HEK293 (cell line): ENCODE measurements around the gene KLHL29.

Source experiments
- CTCF ChIA-PET: fragments of 350-600 bp; formaldehyde crosslinking; extraction: SDS; loops from one replicate; lab custom pipeline; 2021; ENCODE audit warnings: antibody characterized with exemption; lab: Yijun Ruan, JAX
- POLR2A ChIA-PET: fragments of 300-600 bp; formaldehyde crosslinking; extraction: SDS; loops from one replicate; lab custom pipeline; 2020; ENCODE audit warnings: antibody characterized with exemption, inconsistent platforms; lab: Yijun Ruan, JAX
- H3K27ac ChIP-seq: fragments of 200-500 bp; sonication (Bioruptor generic); 2 replicates; pipeline ENCODE4 v1.5.1; 2014; ENCODE audit warnings: low read depth, low read length, control low read depth, inconsistent platforms; ENCODE audit errors: extremely low read depth
- H3K36me3 ChIP-seq, 2 experiments: fragments of 200-500 bp in 1 of 2; sonication (Bioruptor generic) in 1 of 2; 1 replicate in 1 of 2; 2 replicates in 1 of 2; pipeline ENCODE4 v1.5.1; 2014 to 2017; ENCODE audit warnings: inconsistent platforms in 2 of 2, low read length in 2 of 2; ENCODE audit not compliant: control insufficient read depth in 2 of 2, insufficient read depth in 1 of 2
- H3K4me1 ChIP-seq: fragments of 200-500 bp; sonication (Bioruptor generic); 2 replicates; pipeline ENCODE4 v1.5.1; 2014; ENCODE audit warnings: mild to moderate bottlenecking, low read length, inconsistent platforms; ENCODE audit not compliant: control insufficient read depth, insufficient read depth
- H3K4me3 ChIP-seq: 2 replicates; pipeline ENCODE4 v1.5.1; 2011; ENCODE audit warnings: low read depth, mild to moderate bottlenecking, control low read depth, low read length, moderate library complexity
- H3K9me3 ChIP-seq: fragments of 200-500 bp; sonication (Bioruptor generic); 2 replicates; pipeline ENCODE4 v1.5.1; 2014; ENCODE audit warnings: low read depth, low read length, inconsistent platforms; ENCODE audit not compliant: control insufficient read depth, insufficient read depth
- GLI2 ChIP-seq: fragments of 450-650 bp; formaldehyde crosslinking; IDR thresholded peaks from 2 replicates; pipeline ENCODE4; 2017; ENCODE audit warnings: missing biosample characterization, missing genetic modification characterization, low read depth, borderline replicate concordance
- KLF1 ChIP-seq: fragments of 450-650 bp; formaldehyde crosslinking; IDR thresholded peaks from 2 replicates; pipeline ENCODE4 v1.5.1; 2016; ENCODE audit warnings: missing biosample characterization, missing genetic modification characterization
- KLF16 ChIP-seq: fragments of 450-650 bp; formaldehyde crosslinking; IDR thresholded peaks from 2 replicates; pipeline ENCODE4 v1.5.1; 2017; ENCODE audit warnings: missing biosample characterization, missing genetic modification characterization
- KLF7 ChIP-seq: fragments of 450-650 bp; formaldehyde crosslinking; IDR thresholded peaks from 2 replicates; pipeline ENCODE4 v1.5.1; 2016; ENCODE audit warnings: missing biosample characterization, missing genetic modification characterization, borderline replicate concordance
- MZF1 ChIP-seq: fragments of 450-650 bp; formaldehyde crosslinking; IDR thresholded peaks from 2 replicates; pipeline ENCODE4 v1.5.1; 2017; ENCODE audit warnings: missing biosample characterization, missing genetic modification characterization, borderline replicate concordance
- SP3 ChIP-seq: fragments of 450-650 bp; formaldehyde crosslinking; IDR thresholded peaks from 2 replicates; pipeline ENCODE4 v1.5.1; 2016; ENCODE audit warnings: missing biosample characterization, missing genetic modification characterization
- SP7 ChIP-seq: fragments of 450-650 bp; formaldehyde crosslinking; IDR thresholded peaks from 2 replicates; pipeline ENCODE4 v1.5.1; 2016; ENCODE audit warnings: missing biosample characterization, missing genetic modification characterization
- ZBTB10 ChIP-seq: fragments of 450-650 bp; formaldehyde crosslinking; IDR thresholded peaks from 2 replicates; pipeline ENCODE4 v1.5.1; 2016; ENCODE audit warnings: missing biosample characterization, missing genetic modification characterization
- ZFP69B ChIP-seq: fragments of 450-650 bp; formaldehyde crosslinking; IDR thresholded peaks from 2 replicates; pipeline ENCODE4 v1.5.1; 2016; ENCODE audit warnings: missing biosample characterization, missing genetic modification characterization
- ZNF155 ChIP-seq: fragments of 450-650 bp; formaldehyde crosslinking; IDR thresholded peaks from 2 replicates; pipeline ENCODE4 v1.5.1; 2016; ENCODE audit warnings: missing biosample characterization, missing genetic modification characterization
- ZNF184 ChIP-seq: fragments of 450-650 bp; IDR thresholded peaks from 2 replicates; pipeline ENCODE4 v1.5.1; 2018; ENCODE audit warnings: missing biosample characterization, mild to moderate bottlenecking, missing genetic modification characterization
- ZNF2 ChIP-seq: fragments of 450-650 bp; formaldehyde crosslinking; IDR thresholded peaks from 2 replicates; pipeline ENCODE4 v1.5.1; 2016; ENCODE audit warnings: missing biosample characterization, missing genetic modification characterization
- ZNF202 ChIP-seq: fragments of 450-650 bp; formaldehyde crosslinking; IDR thresholded peaks from 2 replicates; pipeline ENCODE4 v1.5.1; 2016; ENCODE audit warnings: missing biosample characterization, missing genetic modification characterization, borderline replicate concordance
- ZNF223 ChIP-seq: fragments of 450-650 bp; formaldehyde crosslinking; IDR thresholded peaks from 2 replicates; pipeline ENCODE4 v1.5.1; 2016; ENCODE audit warnings: missing biosample characterization, missing genetic modification characterization
- ZNF239 ChIP-seq: fragments of 450-650 bp; formaldehyde crosslinking; IDR thresholded peaks from 2 replicates; pipeline ENCODE4 v1.5.1; 2016; ENCODE audit warnings: missing biosample characterization, missing genetic modification characterization
- ZNF311 ChIP-seq: fragments of 450-650 bp; formaldehyde crosslinking; IDR thresholded peaks from 2 replicates; pipeline ENCODE4 v1.5.1; 2017; ENCODE audit warnings: missing biosample characterization, missing genetic modification characterization, borderline replicate concordance
- ZNF350 ChIP-seq: fragments of 450-650 bp; formaldehyde crosslinking; IDR thresholded peaks from 2 replicates; pipeline ENCODE4 v1.5.0; 2017; ENCODE audit warnings: missing biosample characterization, mild to moderate bottlenecking, missing genetic modification characterization
- ZNF501 ChIP-seq: fragments of 450-650 bp; formaldehyde crosslinking; IDR thresholded peaks from 2 replicates; pipeline ENCODE4 v1.5.1; 2016; ENCODE audit warnings: missing biosample characterization, missing genetic modification characterization
- ZNF510 ChIP-seq: fragments of 450-650 bp; formaldehyde crosslinking; IDR thresholded peaks from 2 replicates; pipeline ENCODE4 v1.5.1; 2018; ENCODE audit warnings: mild to moderate bottlenecking, missing genetic modification characterization, missing biosample characterization; ENCODE audit not compliant: insufficient replicate concordance
- ZNF514 ChIP-seq: fragments of 450-650 bp; formaldehyde crosslinking; IDR thresholded peaks from 2 replicates; pipeline ENCODE4 v1.5.1; 2016; ENCODE audit warnings: missing biosample characterization, missing genetic modification characterization
- ZNF544 ChIP-seq: fragments of 450-650 bp; formaldehyde crosslinking; IDR thresholded peaks from 2 replicates; pipeline ENCODE4 v1.5.0; 2017; ENCODE audit warnings: missing biosample characterization, missing genetic modification characterization
- ZNF571 ChIP-seq: fragments of 450-650 bp; formaldehyde crosslinking; IDR thresholded peaks from 2 replicates; pipeline ENCODE4 v1.5.0; 2017; ENCODE audit warnings: missing biosample characterization, missing genetic modification characterization
- ZNF600 ChIP-seq: fragments of 450-650 bp; formaldehyde crosslinking; IDR thresholded peaks from 2 replicates; pipeline ENCODE4 v1.5.1; 2016; ENCODE audit warnings: missing biosample characterization, missing genetic modification characterization
- ZNF621 ChIP-seq: fragments of 450-650 bp; formaldehyde crosslinking; IDR thresholded peaks from 2 replicates; pipeline ENCODE4 v1.5.1; 2017; ENCODE audit warnings: missing biosample characterization, missing genetic modification characterization
- ZNF654 ChIP-seq: fragments of 450-650 bp; formaldehyde crosslinking; IDR thresholded peaks from 2 replicates; pipeline ENCODE4 v1.5.1; 2016; ENCODE audit warnings: low read depth, missing biosample characterization, missing genetic modification characterization
- ZNF76 ChIP-seq: fragments of 450-650 bp; formaldehyde crosslinking; IDR thresholded peaks from 2 replicates; pipeline ENCODE4; 2016; ENCODE audit warnings: low read depth, missing biosample characterization, missing genetic modification characterization, borderline replicate concordance
- ZSCAN16 ChIP-seq: fragments of 450-650 bp; formaldehyde crosslinking; IDR thresholded peaks from 2 replicates; pipeline ENCODE4 v1.5.1; 2016; ENCODE audit warnings: missing biosample characterization, missing genetic modification characterization
- ZSCAN30 ChIP-seq: fragments of 450-650 bp; IDR thresholded peaks from 2 replicates; pipeline ENCODE4 v1.5.1; 2018; ENCODE audit warnings: missing biosample characterization, mild to moderate bottlenecking, missing genetic modification characterization, moderate library complexity
- TF ChIP-seq, protein P1 (sequence below): fragments of 450-650 bp; formaldehyde crosslinking; IDR thresholded peaks from 2 replicates; pipeline ENCODE4 v1.5.1; 2017; ENCODE audit warnings: missing biosample characterization, missing genetic modification characterization
- TF ChIP-seq, protein P2 (sequence below): fragments of 450-650 bp; formaldehyde crosslinking; conservative IDR thresholded peaks from 2 replicates; pipeline ENCODE4 v1.5.1; 2016; ENCODE audit warnings: low read depth, missing biosample characterization, missing genetic modification characterization

The KLHL29 gene

DNA sequence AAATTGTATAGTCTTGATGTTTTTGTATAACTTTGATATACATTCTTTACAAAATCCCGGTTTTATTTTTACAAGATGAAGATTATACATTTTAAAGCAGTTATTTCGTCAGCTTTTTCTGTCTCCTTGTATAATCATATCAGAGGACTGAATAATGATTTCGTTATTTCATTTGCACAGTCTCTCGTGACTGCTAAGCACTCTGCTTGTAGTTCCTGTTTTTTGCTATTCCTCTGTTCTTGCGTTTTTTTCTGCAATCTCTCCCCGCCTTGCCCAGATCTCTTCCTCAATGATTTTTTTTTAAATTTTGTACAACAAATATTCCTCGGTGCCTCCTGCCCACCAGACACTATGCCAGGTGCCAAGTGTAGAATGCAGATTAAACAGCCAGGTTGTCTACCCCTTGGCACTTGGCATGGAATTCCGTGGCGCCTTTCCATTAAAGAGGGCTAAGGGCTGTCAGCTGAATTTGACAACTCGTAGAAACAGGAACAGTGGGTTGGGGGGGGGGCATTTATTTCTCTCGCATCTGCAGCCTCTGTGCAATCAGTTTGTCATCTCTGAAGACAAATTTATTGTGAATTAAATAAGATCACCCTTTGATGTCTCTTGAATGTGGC lies 69.6 kb downstream of the KLHL29 start:
- ChIA-PET CTCF (no interaction called here), POLR2A (no interaction called here)
- H3K36me3 ChIP-seq: no peaks in the 10 kb centered on the region
- no peak overlapping the region for H3K4me3 ChIP-seq
- TF ChIP-seq ZSCAN30 (tag by site-specific recombination) (no peak), ZFP69B (no peak), KLF7 (no peak), ZNF223 (tag by site-specific recombination) (no peak), ZNF544 (no peak), ZNF350 (no peak), MZF1 (tag by site-specific recombination) (no peak), KLF1 (tag by site-specific recombination) (no peak), GLI2 (no peak), ZNF76 (tag by site-specific recombination) (no peak), SP3 (no peak), ZNF202 (no peak), ZNF239 (tag by site-specific recombination) (no peak), ZNF311 (no peak), ZNF2 (tag by site-specific recombination) (no peak), SP7 (tag by site-specific recombination) (no peak), ZSCAN16 (no peak)
- TF ChIP-seq, protein P1, sequence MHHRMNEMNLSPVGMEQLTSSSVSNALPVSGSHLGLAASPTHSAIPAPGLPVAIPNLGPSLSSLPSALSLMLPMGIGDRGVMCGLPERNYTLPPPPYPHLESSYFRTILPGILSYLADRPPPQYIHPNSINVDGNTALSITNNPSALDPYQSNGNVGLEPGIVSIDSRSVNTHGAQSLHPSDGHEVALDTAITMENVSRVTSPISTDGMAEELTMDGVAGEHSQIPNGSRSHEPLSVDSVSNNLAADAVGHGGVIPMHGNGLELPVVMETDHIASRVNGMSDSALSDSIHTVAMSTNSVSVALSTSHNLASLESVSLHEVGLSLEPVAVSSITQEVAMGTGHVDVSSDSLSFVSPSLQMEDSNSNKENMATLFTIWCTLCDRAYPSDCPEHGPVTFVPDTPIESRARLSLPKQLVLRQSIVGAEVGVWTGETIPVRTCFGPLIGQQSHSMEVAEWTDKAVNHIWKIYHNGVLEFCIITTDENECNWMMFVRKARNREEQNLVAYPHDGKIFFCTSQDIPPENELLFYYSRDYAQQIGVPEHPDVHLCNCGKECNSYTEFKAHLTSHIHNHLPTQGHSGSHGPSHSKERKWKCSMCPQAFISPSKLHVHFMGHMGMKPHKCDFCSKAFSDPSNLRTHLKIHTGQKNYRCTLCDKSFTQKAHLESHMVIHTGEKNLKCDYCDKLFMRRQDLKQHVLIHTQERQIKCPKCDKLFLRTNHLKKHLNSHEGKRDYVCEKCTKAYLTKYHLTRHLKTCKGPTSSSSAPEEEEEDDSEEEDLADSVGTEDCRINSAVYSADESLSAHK (tag by site-specific recombination): no peak
- H3K9me3 ChIP-seq: no peaks in the 10 kb centered on the region
- peaks cover 6% of the 10 kb centered on the region; the same call in 1 of the 2 replicates for H3K4me1 ChIP-seq
- no peak overlapping the region for H3K27ac ChIP-seq

DNA sequence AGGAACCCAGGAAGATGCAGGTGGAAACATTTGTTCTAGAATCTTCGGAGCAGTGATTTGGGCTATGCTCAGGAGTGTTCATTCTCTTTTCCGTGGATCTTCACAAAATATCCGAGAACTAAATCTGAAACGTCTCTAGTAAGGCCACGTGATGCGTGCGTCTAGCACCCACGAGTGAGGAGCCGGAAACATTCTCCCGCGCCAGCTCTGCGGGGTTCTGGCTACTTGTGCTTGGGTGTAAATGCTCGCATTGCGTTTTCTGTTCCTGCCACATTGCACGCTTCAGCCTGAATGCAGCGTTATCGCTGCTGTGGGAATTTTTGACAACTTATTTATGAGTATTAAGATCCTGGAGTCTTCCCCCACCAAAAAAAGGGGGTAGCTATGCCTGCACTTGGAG lies 71.4 kb downstream of the KLHL29 start:
- Histone ChIP-seq H3K27ac (no peak overlapping the region), H3K4me3 (no peak overlapping the region), H3K4me1 (peaks cover 6% of the 10 kb centered on the region; the same call in 1 of the 2 replicates), H3K36me3 (no peaks in the 10 kb centered on the region), H3K9me3 (no peaks in the 10 kb centered on the region)
- ChIA-PET POLR2A (no interaction called here), CTCF (no interaction called here)
- no peak for TF ChIP-seq ZBTB10 (tag by site-specific recombination)
- TF ChIP-seq ZNF239 (tag by site-specific recombination): no peak
- TF ChIP-seq ZNF571 (tag by site-specific recombination): no peak
- TF ChIP-seq ZNF184 (tag by site-specific recombination): no peak
- TF ChIP-seq ZNF155 (tag by site-specific recombination): no peak
- no peak for TF ChIP-seq ZNF350
- TF ChIP-seq ZNF510 (tag by site-specific recombination): no peak
- no peak for TF ChIP-seq ZNF501 (tag by site-specific recombination)
- no peak for TF ChIP-seq ZNF654 (tag by site-specific recombination)
- no peak for TF ChIP-seq ZNF621 (tag by site-specific recombination)
- no peak for TF ChIP-seq KLF16 (tag by site-specific recombination)
- TF ChIP-seq, protein P2, sequence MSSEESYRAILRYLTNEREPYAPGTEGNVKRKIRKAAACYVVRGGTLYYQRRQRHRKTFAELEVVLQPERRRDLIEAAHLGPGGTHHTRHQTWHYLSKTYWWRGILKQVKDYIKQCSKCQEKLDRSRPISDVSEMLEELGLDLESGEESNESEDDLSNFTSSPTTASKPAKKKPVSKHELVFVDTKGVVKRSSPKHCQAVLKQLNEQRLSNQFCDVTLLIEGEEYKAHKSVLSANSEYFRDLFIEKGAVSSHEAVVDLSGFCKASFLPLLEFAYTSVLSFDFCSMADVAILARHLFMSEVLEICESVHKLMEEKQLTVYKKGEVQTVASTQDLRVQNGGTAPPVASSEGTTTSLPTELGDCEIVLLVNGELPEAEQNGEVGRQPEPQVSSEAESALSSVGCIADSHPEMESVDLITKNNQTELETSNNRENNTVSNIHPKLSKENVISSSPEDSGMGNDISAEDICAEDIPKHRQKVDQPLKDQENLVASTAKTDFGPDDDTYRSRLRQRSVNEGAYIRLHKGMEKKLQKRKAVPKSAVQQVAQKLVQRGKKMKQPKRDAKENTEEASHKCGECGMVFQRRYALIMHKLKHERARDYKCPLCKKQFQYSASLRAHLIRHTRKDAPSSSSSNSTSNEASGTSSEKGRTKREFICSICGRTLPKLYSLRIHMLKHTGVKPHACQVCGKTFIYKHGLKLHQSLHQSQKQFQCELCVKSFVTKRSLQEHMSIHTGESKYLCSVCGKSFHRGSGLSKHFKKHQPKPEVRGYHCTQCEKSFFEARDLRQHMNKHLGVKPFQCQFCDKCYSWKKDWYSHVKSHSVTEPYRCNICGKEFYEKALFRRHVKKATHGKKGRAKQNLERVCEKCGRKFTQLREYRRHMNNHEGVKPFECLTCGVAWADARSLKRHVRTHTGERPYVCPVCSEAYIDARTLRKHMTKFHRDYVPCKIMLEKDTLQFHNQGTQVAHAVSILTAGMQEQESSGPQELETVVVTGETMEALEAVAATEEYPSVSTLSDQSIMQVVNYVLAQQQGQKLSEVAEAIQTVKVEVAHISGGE (tag by site-specific recombination): no peak
- TF ChIP-seq ZNF600 (tag by site-specific recombination): no peak
- TF ChIP-seq ZNF514: no peak
